Measurements from ENCODE around the gene LRRN1. TPM values are rescaled to one million over a fixed set of nuclear protein-coding genes. Genes with fewer than 3 reads are reported as not detected.

The LRRN1 gene
- total and polyA plus RNA-seq, 2 of the 4 experiments (the other 2 are of a cell fraction), result 0.18 to 0.41 TPM

DNA sequence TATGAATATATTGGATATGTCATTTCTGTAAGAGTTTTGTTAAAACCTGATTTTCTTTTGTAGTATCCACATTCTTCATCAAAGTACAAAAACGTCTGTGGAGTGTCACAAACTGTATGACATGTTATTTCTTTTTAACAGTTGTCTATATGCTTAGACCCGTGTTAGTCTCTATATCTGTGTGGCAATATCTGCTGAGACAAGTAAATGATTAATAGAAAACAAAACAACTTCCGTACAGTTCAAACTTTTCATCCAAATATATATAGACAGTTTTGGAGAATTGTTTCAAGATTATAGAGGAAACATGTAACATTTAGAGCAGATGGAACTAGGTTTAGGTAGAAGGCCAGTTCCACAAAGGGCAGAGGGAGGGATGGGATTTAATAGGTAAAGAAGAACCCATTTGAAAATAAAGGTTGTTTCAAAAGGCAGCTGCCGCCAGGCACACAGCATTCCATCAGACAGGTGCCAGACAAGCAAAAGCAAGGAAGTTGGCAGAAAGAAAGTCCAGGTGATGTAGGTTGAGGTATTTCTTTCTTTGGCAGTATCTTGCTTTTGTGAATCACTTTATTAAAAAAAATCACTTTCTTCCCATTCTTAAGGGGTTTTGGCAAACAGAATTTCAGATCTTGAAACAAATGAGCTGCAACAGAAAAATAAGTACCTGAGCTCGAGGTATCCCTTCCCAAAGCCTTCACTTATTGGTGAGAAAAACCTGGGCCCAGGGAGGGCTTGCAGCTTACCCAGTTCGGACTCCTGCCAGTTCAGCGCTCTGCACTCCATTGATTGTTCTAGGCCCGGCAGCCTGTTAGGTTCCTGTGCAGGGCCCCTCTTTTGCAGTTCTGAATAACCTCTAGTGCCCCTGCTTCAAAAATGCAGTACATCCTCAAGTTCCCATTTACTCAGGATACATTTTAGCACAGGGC lies 49.0 kb downstream of the LRRN1 start:
- Histone ChIP-seq H3K4me1 (ENCODE audit: control insufficient read depth, insufficient read depth, low read length) (no peaks in the 10 kb centered on the region), H3K4ac (ENCODE audit: low read depth, low read length) (no peak overlapping the region), H3K36me3 (ENCODE audit: control insufficient read depth, insufficient read depth, low read length) (no peaks in the 10 kb centered on the region), H2BK15ac (ENCODE audit: low read depth, low read length) (no peak overlapping the region), H4K91ac (ENCODE audit: insufficient read depth, low read depth, low read length) (no peak overlapping the region), H3K4me2 (ENCODE audit: low read depth, low read length) (no peak overlapping the region), H3K9me3 (ENCODE audit: control insufficient read depth, insufficient read depth, low read length) (peaks cover 20% of the 10 kb centered on the region), H2BK20ac (ENCODE audit: low read depth, low read length) (no peak overlapping the region), H3K27ac (ENCODE audit: insufficient read depth, low read length) (no peak overlapping the region), H3K79me1 (ENCODE audit: low read depth in 1 of 2, low read length in 2 of 2) (no peaks in the 10 kb centered on the region), H2AFZ (replicated peaks; ENCODE audit: low read length, poor library complexity) (no peak overlapping the region), H2BK120ac (ENCODE audit: low read depth, low read length) (no peak overlapping the region), H3K9ac (ENCODE audit: low read depth, low read length) (no peak overlapping the region), H3K14ac (replicated peaks; ENCODE audit: low read depth, low read length) (no peak overlapping the region), H4K8ac (ENCODE audit: low read depth in 2 of 2, low read length in 2 of 2) (no peak overlapping the region), H4K5ac (ENCODE audit: low read depth, low read length) (no peak overlapping the region), H4K20me1 (ENCODE audit: insufficient read depth, low read length) (no peaks in the 10 kb centered on the region), H2AK5ac (ENCODE audit: low read depth, low read length) (no peak overlapping the region), H2AK9ac (replicated peaks; ENCODE audit: low read depth, low read length, poor library complexity) (no peak overlapping the region), H3K56ac (ENCODE audit: extremely low read depth, insufficient read depth, low read length) (no peak overlapping the region), H3K23ac (ENCODE audit: low read depth, low read length) (no peak overlapping the region), H3K9me1 (ENCODE audit: insufficient read depth, low read length) (no peaks in the 10 kb centered on the region), H3K4me3 (ENCODE audit: insufficient read depth, low read depth, low read length) (no peak overlapping the region), H3K18ac (ENCODE audit: low read depth, low read length) (no peak overlapping the region), H2BK5ac (ENCODE audit: low read depth, low read length, poor library complexity, severe bottlenecking) (no peak overlapping the region), H3K27me3 (ENCODE audit: control insufficient read depth, insufficient read depth, low read length) (no peaks in the 10 kb centered on the region)
- intact Hi-C loops (cut with micrococcal nuclease), result no loop called here
- in situ Hi-C loops (cut with MboI; ENCODE audit: low sequenced_read_pairs), result no loop called here
- ChIA-PET POLR2A (ENCODE audit: unreplicated experiment) (no interaction called here), CTCF (no interaction called here)
- 100% methylated on average over 1 of the region's 8 CpGs; no CpG with 5 or more reads in 1 of the 2 experiments for WGBS, 2 experiments (ENCODE audit: extremely low coverage in 2 of 2, insufficient read length in 1 of 2)
- dilution Hi-C loops (cut with HindIII; ENCODE audit: low sequenced_read_pairs, unreplicated experiment), result no loop called here
- no TSS peak for BruUV-seq (replicated peaks)
- TF ChIP-seq USF2 (IDR thresholded peaks at IDR 0.05; ENCODE audit: low read depth, low read length) (no peak), CEBPB (IDR thresholded peaks at IDR 0.05; ENCODE audit: low read depth, low read length) (no peak), FOS (IDR thresholded peaks at IDR 0.05; ENCODE audit: low read depth, low read length) (no peak), CHD1 (IDR thresholded peaks at IDR 0.05; ENCODE audit: low read depth, low read length) (no peak), RCOR1 (IDR thresholded peaks at IDR 0.05; ENCODE audit: insufficient replicate concordance, low read length) (no peak), MAFK (IDR thresholded peaks at IDR 0.05; ENCODE audit: low read depth, low read length) (no peak), POLR2A (IDR thresholded peaks at IDR 0.05; ENCODE audit: low read depth, low read length) (no peak), CTCF (conservative IDR thresholded peaks at IDR 0.05; ENCODE audit: low read depth, low read length) (no peak), MAZ (IDR thresholded peaks at IDR 0.05; ENCODE audit: borderline replicate concordance, low read depth, low read length) (no peak), BHLHE40 (IDR thresholded peaks at IDR 0.05; ENCODE audit: low read depth, low read length) (no peak), RFX5 (IDR thresholded peaks at IDR 0.05; ENCODE audit: low read depth, low read length) (no peak), NFE2L2 (IDR thresholded peaks at IDR 0.05; ENCODE audit: low read depth, low read length) (no peak), SMC3 (IDR thresholded peaks at IDR 0.05; ENCODE audit: low read depth, low read length) (no peak)
- DNase-seq (no peak), ATAC-seq (ENCODE audit: low read depth) (no peak)

All from IMR-90 (cell line).